ENCODE results near the gene THSD4.

THSD4 gene

GRCh38 chr15:71228403-71228802 lies 113.1 kb downstream of the THSD4 start:
- no peaks in the 10 kb centered on the region for H3K9me2 ChIP-seq (ENCODE audit: low read depth, low read length)
- no peak overlapping the region for H3K4me2 ChIP-seq (ENCODE audit: low read length)
- no peak for TF ChIP-seq CTCF (IDR thresholded peaks at IDR 0.05; ENCODE audit: low read length)
- no peak for TF ChIP-seq EZH2 (IDR thresholded peaks at IDR 0.05; ENCODE audit: borderline replicate concordance, low read length)
- no peaks in the 10 kb centered on the region for H3K27me3 ChIP-seq (ENCODE audit: insufficient read depth, low read length)
- no peaks in the 10 kb centered on the region for H3F3A ChIP-seq (ENCODE audit: insufficient read depth, low read length)
- no peaks in the 10 kb centered on the region for H3K79me2 ChIP-seq (ENCODE audit: insufficient read depth, low read length)
- no peaks in the 10 kb centered on the region for H3K36me3 ChIP-seq (ENCODE audit: insufficient read depth, low read length)
- H2AFZ ChIP-seq (ENCODE audit: low read length) = no peak overlapping the region
- H3K9ac ChIP-seq (ENCODE audit: low read length) = no peak overlapping the region
- H3K4me1 ChIP-seq (ENCODE audit: insufficient read depth, low read length, severe bottlenecking) = no peaks in the 10 kb centered on the region
- H3K4me3 ChIP-seq (ENCODE audit: low read depth, low read length, poor library complexity, severe bottlenecking) = no peak overlapping the region
- H3K9me3 ChIP-seq (ENCODE audit: low read length) = no peaks in the 10 kb centered on the region
- no peaks in the 10 kb centered on the region for H4K20me1 ChIP-seq (ENCODE audit: insufficient read depth, low read length)
- H3K27ac ChIP-seq (ENCODE audit: low read depth, low read length, poor library complexity, severe bottlenecking) = no peak overlapping the region

- Histone ChIP-seq H3K9ac (ENCODE audit: low read length) (no peak overlapping the region), H3K9me3 (ENCODE audit: low read length) (no peaks in the 10 kb centered on the region), H2AFZ (ENCODE audit: low read length) (no peak overlapping the region), H3K4me2 (ENCODE audit: low read length) (no peak overlapping the region), H4K20me1 (ENCODE audit: insufficient read depth, low read length) (no peaks in the 10 kb centered on the region), H3K27ac (ENCODE audit: low read depth, low read length, poor library complexity, severe bottlenecking) (no peak overlapping the region), H3K27me3 (ENCODE audit: insufficient read depth, low read length) (no peaks in the 10 kb centered on the region), H3F3A (ENCODE audit: insufficient read depth, low read length) (no peaks in the 10 kb centered on the region), H3K79me2 (ENCODE audit: insufficient read depth, low read length) (no peaks in the 10 kb centered on the region), H3K36me3 (ENCODE audit: insufficient read depth, low read length) (no peaks in the 10 kb centered on the region), H3K4me3 (ENCODE audit: low read depth, low read length, poor library complexity, severe bottlenecking) (no peak overlapping the region), H3K9me2 (ENCODE audit: low read depth, low read length) (no peaks in the 10 kb centered on the region), H3K4me1 (ENCODE audit: insufficient read depth, low read length, severe bottlenecking) (no peaks in the 10 kb centered on the region)
- TF ChIP-seq CTCF (IDR thresholded peaks at IDR 0.05; ENCODE audit: low read length) (no peak), EZH2 (IDR thresholded peaks at IDR 0.05; ENCODE audit: borderline replicate concordance, low read length) (no peak)
Observed at GRCh38 chr15:71230303-71230702, 115.0 kb downstream of the THSD4 start.

DNA sequence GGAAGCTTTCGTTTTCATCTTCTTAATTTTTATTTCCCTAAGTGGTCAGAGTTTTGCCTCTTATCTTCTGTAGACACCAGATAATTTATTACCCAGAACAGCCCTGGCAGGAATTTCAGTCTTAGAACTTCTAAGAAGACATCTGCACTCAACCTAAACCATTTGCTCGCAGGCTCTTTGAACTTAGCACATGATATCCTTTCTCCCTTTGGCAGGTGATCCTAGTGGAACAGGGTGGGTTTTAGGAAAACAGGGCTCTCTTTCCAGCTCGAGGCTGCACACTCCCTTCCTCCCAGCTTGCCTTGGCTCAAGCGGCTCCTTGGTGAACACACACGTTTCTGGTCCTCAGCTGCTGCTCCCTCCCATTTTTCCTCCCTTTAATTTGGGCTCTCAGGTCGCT lies 116.5 kb downstream of the THSD4 start:
- Histone ChIP-seq H3F3A (ENCODE audit: insufficient read depth, low read length) (no peaks in the 10 kb centered on the region), H4K20me1 (ENCODE audit: insufficient read depth, low read length) (no peaks in the 10 kb centered on the region), H3K27ac (ENCODE audit: low read depth, low read length, poor library complexity, severe bottlenecking) (no peak overlapping the region), H2AFZ (ENCODE audit: low read length) (no peak overlapping the region), H3K4me2 (ENCODE audit: low read length) (no peak overlapping the region), H3K4me3 (ENCODE audit: low read depth, low read length, poor library complexity, severe bottlenecking) (no peak overlapping the region), H3K9ac (ENCODE audit: low read length) (no peak overlapping the region), H3K36me3 (ENCODE audit: insufficient read depth, low read length) (no peaks in the 10 kb centered on the region), H3K79me2 (ENCODE audit: insufficient read depth, low read length) (no peaks in the 10 kb centered on the region), H3K9me2 (ENCODE audit: low read depth, low read length) (no peaks in the 10 kb centered on the region), H3K9me3 (ENCODE audit: low read length) (no peaks in the 10 kb centered on the region), H3K4me1 (ENCODE audit: insufficient read depth, low read length, severe bottlenecking) (no peaks in the 10 kb centered on the region), H3K27me3 (ENCODE audit: insufficient read depth, low read length) (no peaks in the 10 kb centered on the region)
- TF ChIP-seq EZH2 (IDR thresholded peaks at IDR 0.05; ENCODE audit: borderline replicate concordance, low read length) (no peak), CTCF (IDR thresholded peaks at IDR 0.05; ENCODE audit: low read length) (no peak)
